H1 (cell line): ENCODE data around the gene HIVEP3. TPM values are rescaled to one million over a fixed set of nuclear protein-coding genes. Genes with fewer than 3 reads are reported as not detected.

ENCODE experiments used
- CTCF ChIA-PET: fragments of 300-600 bp; sonication (Branson Sonifier 250); formaldehyde crosslinking; loops from one replicate; lab custom pipeline; 2021; ENCODE audit not compliant: partially characterized antibody; lab: Charles Lee
- POLR2A ChIA-PET: fragments of 300-600 bp; sonication (Branson Sonifier 250); formaldehyde crosslinking; loops from one replicate; lab custom pipeline; 2021; ENCODE audit warnings: inconsistent platforms; ENCODE audit not compliant: partially characterized antibody; lab: Charles Lee
- DNase-seq, 2 experiments: peaks; one replicate each; pipeline versions ENCODE4 v3.0.0 to v3.0.0-alpha.2; 2010 to 2022; ENCODE audit warnings: low spot score in 2 of 2, low read depth in 1 of 2, mixed read lengths in 1 of 2
- FAIRE-seq: peaks from 2 replicates; lab custom pipeline; 2011; peaks lifted over from hg19 to GRCh38; lab: Jason Lieb, UNC
- H2AFZ ChIP-seq: 2 replicates; pipeline ENCODE4 v1.8.1; 2012; ENCODE audit warnings: low read length, inconsistent platforms
- H2AK5ac ChIP-seq: 2 replicates; pipeline ENCODE4 v1.6.1; 2013; ENCODE audit warnings: low read depth, low read length
- H2BK120ac ChIP-seq: replicated peaks from 2 replicates; pipeline ENCODE3; 2013; ENCODE audit warnings: low read depth, low read length, inconsistent platforms
- H2BK12ac ChIP-seq: 2 replicates; pipeline ENCODE4 v1.6.1; 2013; ENCODE audit warnings: low read depth, low read length
- H2BK15ac ChIP-seq: 2 replicates; pipeline ENCODE4 v1.6.1; 2013; ENCODE audit warnings: low read length
- H2BK20ac ChIP-seq: 2 replicates; pipeline ENCODE4 v1.6.1; 2013; ENCODE audit warnings: low read length
- H2BK5ac ChIP-seq: 2 replicates; pipeline ENCODE4 v1.6.1; 2013; ENCODE audit warnings: low read depth, low read length
- H3K14ac ChIP-seq: 2 replicates; pipeline ENCODE4 v1.6.1; 2013; ENCODE audit warnings: inconsistent platforms; ENCODE audit not compliant: insufficient read length
- H3K18ac ChIP-seq: 2 replicates; pipeline ENCODE4 v1.6.1; 2013; ENCODE audit warnings: low read length; ENCODE audit errors: extremely low read depth
- H3K23ac ChIP-seq: 2 replicates; pipeline ENCODE4 v1.6.1; 2013; ENCODE audit warnings: inconsistent platforms; ENCODE audit not compliant: insufficient read length
- H3K23me2 ChIP-seq: 2 replicates; pipeline ENCODE4 v1.6.1; 2013; ENCODE audit warnings: low read depth, low read length
- H3K27ac ChIP-seq: 2 replicates; pipeline ENCODE4 v1.6.1; 2011; ENCODE audit warnings: low read depth, low read length, inconsistent platforms
- H3K27me3 ChIP-seq, 4 experiments: replicated peaks in 1 of 4; 1 replicate in 1 of 4; 2 replicates in 3 of 4; pipeline versions ENCODE4 v1.6.1 to v1.8.1; 2011 to 2013; ENCODE audit warnings: low read length in 3 of 4, mild to moderate bottlenecking in 3 of 4, inconsistent platforms in 2 of 4, mixed read lengths in 2 of 4, moderate library complexity in 1 of 4; ENCODE audit not compliant: control insufficient read depth in 3 of 4, insufficient read depth in 3 of 4; ENCODE audit errors: extremely low read depth in 1 of 4
- H3K36me3 ChIP-seq, 4 experiments: 2 replicates each; pipeline versions ENCODE4 v1.6.1 to v1.8.1; 2011 to 2013; ENCODE audit warnings: mild to moderate bottlenecking in 4 of 4, low read length in 3 of 4, moderate library complexity in 2 of 4, control low read depth in 1 of 4, inconsistent platforms in 1 of 4; ENCODE audit not compliant: insufficient read depth in 4 of 4, control insufficient read depth in 2 of 4
- H3K4ac ChIP-seq: replicated peaks from 2 replicates; pipeline ENCODE3; 2013; ENCODE audit warnings: low read length, low read depth, mixed read lengths, inconsistent platforms; ENCODE audit not compliant: insufficient read length
- H3K4me1 ChIP-seq, 4 experiments: replicated peaks in 1 of 4; 1 replicate in 1 of 4; 2 replicates in 3 of 4; pipeline versions ENCODE4 v1.6.1 to v1.8.1; 2011 to 2013; ENCODE audit warnings: low read length in 3 of 4, inconsistent platforms in 2 of 4, mixed read lengths in 1 of 4; ENCODE audit not compliant: insufficient read depth in 4 of 4, control insufficient read depth in 3 of 4
- H3K4me2 ChIP-seq, 2 experiments: 2 replicates each; pipeline versions ENCODE4 v1.6.1 to v1.8.1; 2011 to 2013; ENCODE audit warnings: low read depth in 2 of 2, low read length in 2 of 2, control low read depth in 1 of 2, inconsistent platforms in 1 of 2, mild to moderate bottlenecking in 1 of 2; ENCODE audit not compliant: insufficient read depth in 1 of 2
- H3K4me3 ChIP-seq, 4 experiments: fragments of 200-600, 300-600 bp in 1 of 4; sonication (generic), shearing (Covaris generic), sonication (Bioruptor Twin) in 1 of 4; 2 replicates each; pipeline versions ENCODE4 v1.5.1 to v1.8.1; 2011 to 2016; ENCODE audit warnings: low read length in 4 of 4, low read depth in 3 of 4, control low read depth in 2 of 4, inconsistent platforms in 2 of 4, mild to moderate bottlenecking in 2 of 4, mixed read lengths in 1 of 4, moderate library complexity in 1 of 4; ENCODE audit not compliant: insufficient read depth in 2 of 4; ENCODE audit errors: extremely low read depth in 1 of 4
- H3K56ac ChIP-seq: replicated peaks from 2 replicates; pipeline ENCODE3; 2013; ENCODE audit warnings: low read depth, mild to moderate bottlenecking, mixed read lengths, low read length, inconsistent platforms; ENCODE audit not compliant: insufficient read length
- H3K79me1 ChIP-seq: 2 replicates; pipeline ENCODE4 v1.6.1; 2013; ENCODE audit warnings: low read depth, low read length, control low read depth
- H3K79me2 ChIP-seq, 2 experiments: 2 replicates each; pipeline versions ENCODE4 v1.6.1 to v1.8.1; 2012 to 2013; ENCODE audit warnings: low read length in 2 of 2, mild to moderate bottlenecking in 2 of 2, inconsistent platforms in 1 of 2; ENCODE audit not compliant: insufficient read depth in 2 of 2, control insufficient read depth in 1 of 2
- H3K9ac ChIP-seq, 4 experiments: replicated peaks in 1 of 4; 1 replicate in 1 of 4; 2 replicates in 3 of 4; pipeline versions ENCODE4 v1.6.1 to v1.8.1; 2011 to 2013; ENCODE audit warnings: low read depth in 3 of 4, low read length in 3 of 4, control low read depth in 2 of 4, mild to moderate bottlenecking in 2 of 4, moderate library complexity in 2 of 4, inconsistent platforms in 1 of 4; ENCODE audit errors: extremely low read depth in 1 of 4
- H3K9me3 ChIP-seq, 2 experiments: 2 replicates each; pipeline versions ENCODE4 v1.6.1 to v1.8.1; 2012 to 2013; ENCODE audit warnings: mild to moderate bottlenecking in 2 of 2, moderate library complexity in 2 of 2, control low read depth in 1 of 2, inconsistent platforms in 1 of 2, low read depth in 1 of 2, low read length in 1 of 2, mixed read lengths in 1 of 2; ENCODE audit not compliant: insufficient read depth in 2 of 2
- H4K20me1 ChIP-seq, 2 experiments: replicated peaks in 1 of 2; 2 replicates each; pipeline versions ENCODE3 to v1.8.1; 2011 to 2013; ENCODE audit warnings: inconsistent platforms in 2 of 2, low read length in 2 of 2, mild to moderate bottlenecking in 1 of 2; ENCODE audit not compliant: insufficient read depth in 2 of 2, control insufficient read depth in 1 of 2
- H4K5ac ChIP-seq: 2 replicates; pipeline ENCODE4 v1.6.1; 2013; ENCODE audit warnings: low read length, low read depth, mixed read lengths, inconsistent platforms; ENCODE audit not compliant: insufficient read length
- H4K8ac ChIP-seq: 2 replicates; pipeline ENCODE4 v1.8.0; 2013; ENCODE audit warnings: mild to moderate bottlenecking, moderate library complexity, low read length, inconsistent platforms; ENCODE audit not compliant: insufficient read depth; ENCODE audit errors: extremely low read depth
- H4K91ac ChIP-seq: replicated peaks from 2 replicates; pipeline ENCODE3; 2013; ENCODE audit warnings: low read length, mixed read lengths, inconsistent platforms; ENCODE audit not compliant: insufficient read length
- MAFK ChIP-seq: IDR thresholded peaks from 2 replicates; pipeline ENCODE4 v1.6.1; 2012; ENCODE audit warnings: low read depth, mild to moderate bottlenecking, improper control_type of control experiment, low read length
- SP2 ChIP-seq: IDR thresholded peaks from 2 replicates; pipeline ENCODE4 v1.6.1; 2012; ENCODE audit warnings: mild to moderate bottlenecking, low read length, inconsistent platforms
- YY1 ChIP-seq: IDR thresholded peaks from 2 replicates; pipeline ENCODE4 v1.6.1; 2011; ENCODE audit warnings: low read depth, mild to moderate bottlenecking, low read length
- WGBS, 2 experiments: shearing (Covaris generic) in 1 of 2; methylation state at CpG; one replicate each; pipeline versions ENCODE4 v1.1.6 to v1.1.7; 2013 to 2015; ENCODE audit warnings: low lambda C conversion rate in 2 of 2, mixed read lengths in 2 of 2, inconsistent platforms in 1 of 2, low coverage in 1 of 2, missing lambda C conversion rate in 1 of 2; ENCODE audit not compliant: insufficient replicate concordance in 2 of 2, insufficient coverage in 1 of 2, insufficient read length in 1 of 2; ENCODE audit errors: extremely low coverage in 1 of 2, missing lambda C conversion rate in 1 of 2; 5-methylcytosine and 5-hydroxymethylcytosine counted together
- polyA plus RNA-seq, 7 experiments: library from polyadenylated mRNA; depleted of rRNA in 3 of 7; stranded (reverse) in 5 of 7; unstranded in 2 of 7; fragments of >200 nt in 5 of 7; fragments of 200-250 nt in 2 of 7; gene quantifications; 1 replicate in 5 of 7; 2 replicates in 1 of 7; 4 replicates in 1 of 7; pipeline versions ENCODE4 v1.2.1 to v1.2.3, GENCODE V29; 2011 to 2013; ENCODE audit warnings: missing spikeins in 2 of 7, mixed read lengths in 2 of 7
- total RNA-seq: library from RNA; stranded (reverse); fragmentation: NEBNext Ultra II Directional; extraction: Animal tissue kit (Norgen Biotek cat#: 25700); gene quantifications from 2 replicates; pipeline ENCODE4 v1.2.1, GENCODE V29; 2021

Gene HIVEP3
- total and polyA plus RNA-seq, 2 of the 8 experiments (the other 6 are each of a cell fraction or from before 2014, with no cell fraction given), result 0.24 to 0.69 TPM

DNA sequence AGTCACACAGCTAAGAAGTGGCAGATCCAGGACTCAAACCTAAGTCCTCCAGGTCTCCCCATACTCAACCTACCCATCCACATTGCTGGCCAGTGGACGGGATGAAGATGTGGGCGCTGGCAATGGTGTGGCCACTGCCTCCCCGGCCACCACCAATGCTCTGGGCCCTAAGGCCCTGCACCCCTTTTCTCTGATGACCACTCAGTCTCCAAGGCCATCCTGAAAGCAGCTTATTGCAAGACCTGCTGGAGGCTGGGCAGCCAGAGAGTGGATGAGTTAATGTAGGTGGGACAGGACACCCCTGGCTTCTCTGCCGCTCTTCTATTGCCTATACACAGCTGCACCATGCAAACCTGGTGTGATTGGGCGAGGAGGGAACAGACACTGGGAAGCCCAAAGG is 178.7 kb downstream of the HIVEP3 start:
- H3K18ac ChIP-seq, result no peak overlapping the region
- H4K91ac ChIP-seq, result no peak overlapping the region
- no peak overlapping the region for H3K4ac ChIP-seq
- no peak overlapping the region for H2BK5ac ChIP-seq
- H3K79me2 ChIP-seq, result no peaks in the 10 kb centered on the region
- peak overlapping the region; percentile 70; the same call in 1 of the 2 replicates for H4K8ac ChIP-seq
- ChIA-PET CTCF (no interaction called here), POLR2A (no interaction called here)
- H3K9me3 ChIP-seq, result no peaks in the 10 kb centered on the region
- H3K9ac ChIP-seq, result no peak overlapping the region
- DNase-seq, result no peak
- no peak for FAIRE-seq
- H2AK5ac ChIP-seq, result no peak overlapping the region
- no peaks in the 10 kb centered on the region for H3K79me1 ChIP-seq
- no peak overlapping the region for H2BK120ac ChIP-seq
- H3K23ac ChIP-seq, result no peak overlapping the region
- no peaks in the 10 kb centered on the region; a peak in 1 of 7 replicates for H3K27me3 ChIP-seq
- no peak overlapping the region for H3K14ac ChIP-seq
- no peak overlapping the region for H2AFZ ChIP-seq
- H3K4me1 ChIP-seq, result peaks cover 0 to 3% (median 0%) of the 10 kb centered on the region in 4 experiments; a peak in 2 of 7 replicates
- H3K23me2 ChIP-seq, result no peaks in the 10 kb centered on the region; the same call in 1 of the 2 replicates
- no peak overlapping the region for H2BK12ac ChIP-seq
- 95% methylated on average over 5 of the region's 5 CpGs; no CpG with 5 or more reads in 1 of the 2 experiments for WGBS, 2 experiments
- no peak overlapping the region for H3K56ac ChIP-seq
- no peaks in the 10 kb centered on the region for H4K20me1 ChIP-seq
- no peak overlapping the region for H3K4me3 ChIP-seq
- H3K36me3 ChIP-seq, result no peaks in the 10 kb centered on the region
- H3K4me2 ChIP-seq, result no peak overlapping the region
- TF ChIP-seq YY1 (no peak), MAFK (no peak), SP2 (no peak)
- no peak overlapping the region for H2BK15ac ChIP-seq
- H3K27ac ChIP-seq, result no peak overlapping the region
- H2BK20ac ChIP-seq, result no peak overlapping the region
- H4K5ac ChIP-seq, result no peak overlapping the region
